Mammary epithelial cell (primary cell): Measurements from ENCODE around the gene GRAMD1A.

Source experiments
- EZH2 ChIP-seq: IDR thresholded peaks from 2 replicates; pipeline ENCODE4 v1.6.1; 2012; ENCODE audit warnings: low read length, inconsistent platforms, borderline replicate concordance
- TF ChIP-seq, protein P1 (sequence below), 2 donors: IDR thresholded peaks in 1 of 2; conservative IDR thresholded peaks in 1 of 2; 2 replicates each; pipeline ENCODE4 v1.5.1; 2011 to 2012; ENCODE audit warnings: inconsistent platforms in 2 of 2, low read length in 2 of 2, mild to moderate bottlenecking in 2 of 2, control low read depth in 1 of 2, low read depth in 1 of 2; ENCODE audit not compliant: insufficient read depth in 1 of 2; ENCODE audit errors: extremely low read depth in 1 of 2

- TF ChIP-seq, protein P1, sequence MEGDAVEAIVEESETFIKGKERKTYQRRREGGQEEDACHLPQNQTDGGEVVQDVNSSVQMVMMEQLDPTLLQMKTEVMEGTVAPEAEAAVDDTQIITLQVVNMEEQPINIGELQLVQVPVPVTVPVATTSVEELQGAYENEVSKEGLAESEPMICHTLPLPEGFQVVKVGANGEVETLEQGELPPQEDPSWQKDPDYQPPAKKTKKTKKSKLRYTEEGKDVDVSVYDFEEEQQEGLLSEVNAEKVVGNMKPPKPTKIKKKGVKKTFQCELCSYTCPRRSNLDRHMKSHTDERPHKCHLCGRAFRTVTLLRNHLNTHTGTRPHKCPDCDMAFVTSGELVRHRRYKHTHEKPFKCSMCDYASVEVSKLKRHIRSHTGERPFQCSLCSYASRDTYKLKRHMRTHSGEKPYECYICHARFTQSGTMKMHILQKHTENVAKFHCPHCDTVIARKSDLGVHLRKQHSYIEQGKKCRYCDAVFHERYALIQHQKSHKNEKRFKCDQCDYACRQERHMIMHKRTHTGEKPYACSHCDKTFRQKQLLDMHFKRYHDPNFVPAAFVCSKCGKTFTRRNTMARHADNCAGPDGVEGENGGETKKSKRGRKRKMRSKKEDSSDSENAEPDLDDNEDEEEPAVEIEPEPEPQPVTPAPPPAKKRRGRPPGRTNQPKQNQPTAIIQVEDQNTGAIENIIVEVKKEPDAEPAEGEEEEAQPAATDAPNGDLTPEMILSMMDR (conservative IDR thresholded peaks at IDR 0.05 in 1 of 2, IDR thresholded peaks at IDR 0.05 in 1 of 2; ENCODE audit: extremely low read depth in 1 of 2, insufficient read depth in 1 of 2, low read depth in 1 of 2, low read length in 2 of 2) = no peak
- TF ChIP-seq EZH2 = no peak
Observed at GRCh38 chr19:35021596-35021995, 21.5 kb downstream of the GRAMD1A start.
